ENCODE measurements around the gene KYNU. TPM values are rescaled to one million over a fixed set of nuclear protein-coding genes. Genes with fewer than 3 reads are reported as not detected.
A peak's percentile ranks its signal among the peaks of the same experiment; 100 is the strongest.

The KYNU gene
- total and polyA plus RNA-seq, 10 of the 15 experiments (the other 5 are each of a cell fraction or from before 2014, with no cell fraction given), result 31.3 to 101 (median 38.3) TPM

DNA sequence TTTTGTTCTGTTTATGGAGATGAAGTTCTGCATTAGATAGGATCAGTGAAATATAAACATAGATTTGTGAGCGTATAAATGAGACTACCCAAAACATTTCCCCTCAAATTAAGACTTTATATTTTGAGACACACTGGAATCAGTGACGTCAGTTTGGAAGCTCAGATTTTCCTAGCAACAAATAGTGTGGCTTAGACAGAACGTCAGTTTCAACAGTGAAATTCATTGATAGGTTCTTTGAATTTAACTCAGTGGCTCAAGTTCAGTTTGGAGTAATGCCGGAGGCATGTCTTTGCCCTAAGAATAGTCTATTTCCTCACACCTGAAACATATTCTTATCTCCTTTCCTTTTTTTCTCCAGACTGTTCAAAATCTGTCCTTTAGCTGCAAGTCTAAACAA lies 138.2 kb downstream of the KYNU start:
- no peaks in the 10 kb centered on the region for H3K36me3 ChIP-seq (ENCODE audit: control insufficient read depth in 2 of 2, insufficient read depth in 2 of 2, low read length in 1 of 2)
- H3K4me2 ChIP-seq (ENCODE audit: control insufficient read depth, insufficient read depth), result 0 out of 2 replicates have a peak overlapping the region, but pooled peaks have one; percentile 25
- no peak overlapping the region for H3K27ac ChIP-seq (ENCODE audit: control insufficient read depth, insufficient read depth)
- ATAC-seq (peak; percentile 21; the same call in 2 of the 3 replicates), FAIRE-seq (no peak), DNase-seq (ENCODE audit: low read depth, low spot score) (no peak)
- ChIA-PET CTCF (interaction anchor here (1.0 to 1.2 kb wide), 3 partner anchors 19 to 95 kb away, joined by 3 to 7 read pairs (median 4); no protein-coding TSS in a partner anchor), RAD21 (ENCODE audit: unreplicated experiment) (no interaction called here), SMC1A (ENCODE audit: uncharacterized antibody, unreplicated experiment) (interaction anchor here (1.0 to 1.2 kb wide), 2 partner anchors 10 to 26 kb away, joined by 3 read pairs; no protein-coding TSS in a partner anchor), POLR2A (no interaction called here)
- no peaks in the 10 kb centered on the region for H4K20me1 ChIP-seq (ENCODE audit: control insufficient read depth, insufficient read depth)
- H3K79me2 ChIP-seq (ENCODE audit: control insufficient read depth, insufficient read depth, low read length), result no peaks in the 10 kb centered on the region
- no peak overlapping the region for H2AFZ ChIP-seq (ENCODE audit: control insufficient read depth, low read depth, low read length)
- in situ Hi-C loops (cut with MboI), result no loop called here
- H3K4me3 ChIP-seq, result no peak overlapping the region
- H3K9me3 ChIP-seq (replicated peaks; ENCODE audit: control insufficient read depth, insufficient read depth, low read length), result no peaks in the 10 kb centered on the region
- intact Hi-C loops (cut with micrococcal nuclease; ENCODE audit: unreplicated experiment), result no loop called here
- 82% methylated on average over 4 of the region's 4 CpGs for WGBS (ENCODE audit: insufficient coverage, insufficient replicate concordance, low lambda C conversion rate, missing lambda C conversion rate)
- no peak overlapping the region for H3K9ac ChIP-seq (ENCODE audit: control insufficient read depth, insufficient read depth, low read length)
- TF ChIP-seq SREBF2 (IDR thresholded peaks at IDR 0.05; ENCODE audit: low read length) (no peak), PAX8 (IDR thresholded peaks at IDR 0.05) (no peak), CBX5 (IDR thresholded peaks at IDR 0.05; ENCODE audit: low read depth) (no peak), ZNF217 (IDR thresholded peaks at IDR 0.05) (no peak), YY1 (IDR thresholded peaks at IDR 0.05; ENCODE audit: low read depth, low read length) (no peak), FOXK2 (IDR thresholded peaks at IDR 0.05) (no peak), EED (IDR thresholded peaks at IDR 0.05; ENCODE audit: low read depth) (no peak), SMC3 (IDR thresholded peaks at IDR 0.05; ENCODE audit: borderline replicate concordance, low read length) (no peak), SP1 (IDR thresholded peaks at IDR 0.05; ENCODE audit: low read depth, low read length) (no peak)
- TF ChIP-seq, protein P1, sequence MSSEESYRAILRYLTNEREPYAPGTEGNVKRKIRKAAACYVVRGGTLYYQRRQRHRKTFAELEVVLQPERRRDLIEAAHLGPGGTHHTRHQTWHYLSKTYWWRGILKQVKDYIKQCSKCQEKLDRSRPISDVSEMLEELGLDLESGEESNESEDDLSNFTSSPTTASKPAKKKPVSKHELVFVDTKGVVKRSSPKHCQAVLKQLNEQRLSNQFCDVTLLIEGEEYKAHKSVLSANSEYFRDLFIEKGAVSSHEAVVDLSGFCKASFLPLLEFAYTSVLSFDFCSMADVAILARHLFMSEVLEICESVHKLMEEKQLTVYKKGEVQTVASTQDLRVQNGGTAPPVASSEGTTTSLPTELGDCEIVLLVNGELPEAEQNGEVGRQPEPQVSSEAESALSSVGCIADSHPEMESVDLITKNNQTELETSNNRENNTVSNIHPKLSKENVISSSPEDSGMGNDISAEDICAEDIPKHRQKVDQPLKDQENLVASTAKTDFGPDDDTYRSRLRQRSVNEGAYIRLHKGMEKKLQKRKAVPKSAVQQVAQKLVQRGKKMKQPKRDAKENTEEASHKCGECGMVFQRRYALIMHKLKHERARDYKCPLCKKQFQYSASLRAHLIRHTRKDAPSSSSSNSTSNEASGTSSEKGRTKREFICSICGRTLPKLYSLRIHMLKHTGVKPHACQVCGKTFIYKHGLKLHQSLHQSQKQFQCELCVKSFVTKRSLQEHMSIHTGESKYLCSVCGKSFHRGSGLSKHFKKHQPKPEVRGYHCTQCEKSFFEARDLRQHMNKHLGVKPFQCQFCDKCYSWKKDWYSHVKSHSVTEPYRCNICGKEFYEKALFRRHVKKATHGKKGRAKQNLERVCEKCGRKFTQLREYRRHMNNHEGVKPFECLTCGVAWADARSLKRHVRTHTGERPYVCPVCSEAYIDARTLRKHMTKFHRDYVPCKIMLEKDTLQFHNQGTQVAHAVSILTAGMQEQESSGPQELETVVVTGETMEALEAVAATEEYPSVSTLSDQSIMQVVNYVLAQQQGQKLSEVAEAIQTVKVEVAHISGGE (CRISPR knock-in tag; IDR thresholded peaks at IDR 0.05), result no peak
- TF ChIP-seq, protein P2, sequence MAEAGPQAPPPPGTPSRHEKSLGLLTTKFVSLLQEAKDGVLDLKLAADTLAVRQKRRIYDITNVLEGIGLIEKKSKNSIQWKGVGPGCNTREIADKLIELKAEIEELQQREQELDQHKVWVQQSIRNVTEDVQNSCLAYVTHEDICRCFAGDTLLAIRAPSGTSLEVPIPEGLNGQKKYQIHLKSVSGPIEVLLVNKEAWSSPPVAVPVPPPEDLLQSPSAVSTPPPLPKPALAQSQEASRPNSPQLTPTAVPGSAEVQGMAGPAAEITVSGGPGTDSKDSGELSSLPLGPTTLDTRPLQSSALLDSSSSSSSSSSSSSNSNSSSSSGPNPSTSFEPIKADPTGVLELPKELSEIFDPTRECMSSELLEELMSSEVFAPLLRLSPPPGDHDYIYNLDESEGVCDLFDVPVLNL (IDR thresholded peaks at IDR 0.05; ENCODE audit: low read depth, low read length), result no peak
- TF ChIP-seq, protein P3, sequence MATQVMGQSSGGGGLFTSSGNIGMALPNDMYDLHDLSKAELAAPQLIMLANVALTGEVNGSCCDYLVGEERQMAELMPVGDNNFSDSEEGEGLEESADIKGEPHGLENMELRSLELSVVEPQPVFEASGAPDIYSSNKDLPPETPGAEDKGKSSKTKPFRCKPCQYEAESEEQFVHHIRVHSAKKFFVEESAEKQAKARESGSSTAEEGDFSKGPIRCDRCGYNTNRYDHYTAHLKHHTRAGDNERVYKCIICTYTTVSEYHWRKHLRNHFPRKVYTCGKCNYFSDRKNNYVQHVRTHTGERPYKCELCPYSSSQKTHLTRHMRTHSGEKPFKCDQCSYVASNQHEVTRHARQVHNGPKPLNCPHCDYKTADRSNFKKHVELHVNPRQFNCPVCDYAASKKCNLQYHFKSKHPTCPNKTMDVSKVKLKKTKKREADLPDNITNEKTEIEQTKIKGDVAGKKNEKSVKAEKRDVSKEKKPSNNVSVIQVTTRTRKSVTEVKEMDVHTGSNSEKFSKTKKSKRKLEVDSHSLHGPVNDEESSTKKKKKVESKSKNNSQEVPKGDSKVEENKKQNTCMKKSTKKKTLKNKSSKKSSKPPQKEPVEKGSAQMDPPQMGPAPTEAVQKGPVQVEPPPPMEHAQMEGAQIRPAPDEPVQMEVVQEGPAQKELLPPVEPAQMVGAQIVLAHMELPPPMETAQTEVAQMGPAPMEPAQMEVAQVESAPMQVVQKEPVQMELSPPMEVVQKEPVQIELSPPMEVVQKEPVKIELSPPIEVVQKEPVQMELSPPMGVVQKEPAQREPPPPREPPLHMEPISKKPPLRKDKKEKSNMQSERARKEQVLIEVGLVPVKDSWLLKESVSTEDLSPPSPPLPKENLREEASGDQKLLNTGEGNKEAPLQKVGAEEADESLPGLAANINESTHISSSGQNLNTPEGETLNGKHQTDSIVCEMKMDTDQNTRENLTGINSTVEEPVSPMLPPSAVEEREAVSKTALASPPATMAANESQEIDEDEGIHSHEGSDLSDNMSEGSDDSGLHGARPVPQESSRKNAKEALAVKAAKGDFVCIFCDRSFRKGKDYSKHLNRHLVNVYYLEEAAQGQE (IDR thresholded peaks at IDR 0.05; ENCODE audit: low read depth, low read length), result no peak
- no TSS peak for BruUV-seq (replicated peaks)
- H3K27me3 ChIP-seq (replicated peaks in 1 of 2; ENCODE audit: control insufficient read depth in 2 of 2, insufficient read depth in 2 of 2, low read length in 1 of 2), result no peaks in the 10 kb centered on the region
- H3K4me1 ChIP-seq (ENCODE audit: control insufficient read depth, insufficient read depth, low read length), result no peaks in the 10 kb centered on the region
